ENCODE measurements around the gene MLKL. TPM values are rescaled to one million over a fixed set of nuclear protein-coding genes. Genes with fewer than 3 reads are reported as not detected.
A peak's percentile ranks its signal among the peaks of the same experiment; 100 is the strongest.

Gene MLKL
- total and polyA plus RNA-seq, 2 of the 13 experiments (the other 11 are each of a cell fraction or from before 2014, with no cell fraction given) = 6.4 to 10.7 TPM

DNA sequence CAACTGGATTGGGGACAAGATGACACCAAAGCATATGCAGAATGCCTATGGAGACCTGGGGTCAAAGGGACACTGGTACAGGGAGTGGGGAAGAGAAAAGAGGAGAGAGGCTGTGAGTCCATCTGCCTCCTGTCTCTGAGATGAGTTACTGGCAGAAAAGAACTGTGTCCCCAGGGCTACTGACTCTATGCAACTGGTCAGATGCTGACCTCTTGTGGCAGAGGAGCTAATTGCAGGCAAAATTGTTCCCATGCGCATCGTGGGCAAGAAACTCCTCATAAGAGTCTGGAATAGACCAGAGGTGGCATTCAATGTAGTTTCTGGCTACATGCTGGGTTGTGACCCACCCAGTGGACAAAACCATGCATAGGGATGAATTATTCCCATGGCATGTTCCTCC lies 26.1 kb upstream of the MLKL start (continued):
- TF ChIP-seq, protein P1, sequence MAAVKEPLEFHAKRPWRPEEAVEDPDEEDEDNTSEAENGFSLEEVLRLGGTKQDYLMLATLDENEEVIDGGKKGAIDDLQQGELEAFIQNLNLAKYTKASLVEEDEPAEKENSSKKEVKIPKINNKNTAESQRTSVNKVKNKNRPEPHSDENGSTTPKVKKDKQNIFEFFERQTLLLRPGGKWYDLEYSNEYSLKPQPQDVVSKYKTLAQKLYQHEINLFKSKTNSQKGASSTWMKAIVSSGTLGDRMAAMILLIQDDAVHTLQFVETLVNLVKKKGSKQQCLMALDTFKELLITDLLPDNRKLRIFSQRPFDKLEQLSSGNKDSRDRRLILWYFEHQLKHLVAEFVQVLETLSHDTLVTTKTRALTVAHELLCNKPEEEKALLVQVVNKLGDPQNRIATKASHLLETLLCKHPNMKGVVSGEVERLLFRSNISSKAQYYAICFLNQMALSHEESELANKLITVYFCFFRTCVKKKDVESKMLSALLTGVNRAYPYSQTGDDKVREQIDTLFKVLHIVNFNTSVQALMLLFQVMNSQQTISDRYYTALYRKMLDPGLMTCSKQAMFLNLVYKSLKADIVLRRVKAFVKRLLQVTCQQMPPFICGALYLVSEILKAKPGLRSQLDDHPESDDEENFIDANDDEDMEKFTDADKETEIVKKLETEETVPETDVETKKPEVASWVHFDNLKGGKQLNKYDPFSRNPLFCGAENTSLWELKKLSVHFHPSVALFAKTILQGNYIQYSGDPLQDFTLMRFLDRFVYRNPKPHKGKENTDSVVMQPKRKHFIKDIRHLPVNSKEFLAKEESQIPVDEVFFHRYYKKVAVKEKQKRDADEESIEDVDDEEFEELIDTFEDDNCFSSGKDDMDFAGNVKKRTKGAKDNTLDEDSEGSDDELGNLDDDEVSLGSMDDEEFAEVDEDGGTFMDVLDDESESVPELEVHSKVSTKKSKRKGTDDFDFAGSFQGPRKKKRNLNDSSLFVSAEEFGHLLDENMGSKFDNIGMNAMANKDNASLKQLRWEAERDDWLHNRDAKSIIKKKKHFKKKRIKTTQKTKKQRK (IDR thresholded peaks at IDR 0.05; ENCODE audit: low read length) = no peak
- TF ChIP-seq, protein P2, sequence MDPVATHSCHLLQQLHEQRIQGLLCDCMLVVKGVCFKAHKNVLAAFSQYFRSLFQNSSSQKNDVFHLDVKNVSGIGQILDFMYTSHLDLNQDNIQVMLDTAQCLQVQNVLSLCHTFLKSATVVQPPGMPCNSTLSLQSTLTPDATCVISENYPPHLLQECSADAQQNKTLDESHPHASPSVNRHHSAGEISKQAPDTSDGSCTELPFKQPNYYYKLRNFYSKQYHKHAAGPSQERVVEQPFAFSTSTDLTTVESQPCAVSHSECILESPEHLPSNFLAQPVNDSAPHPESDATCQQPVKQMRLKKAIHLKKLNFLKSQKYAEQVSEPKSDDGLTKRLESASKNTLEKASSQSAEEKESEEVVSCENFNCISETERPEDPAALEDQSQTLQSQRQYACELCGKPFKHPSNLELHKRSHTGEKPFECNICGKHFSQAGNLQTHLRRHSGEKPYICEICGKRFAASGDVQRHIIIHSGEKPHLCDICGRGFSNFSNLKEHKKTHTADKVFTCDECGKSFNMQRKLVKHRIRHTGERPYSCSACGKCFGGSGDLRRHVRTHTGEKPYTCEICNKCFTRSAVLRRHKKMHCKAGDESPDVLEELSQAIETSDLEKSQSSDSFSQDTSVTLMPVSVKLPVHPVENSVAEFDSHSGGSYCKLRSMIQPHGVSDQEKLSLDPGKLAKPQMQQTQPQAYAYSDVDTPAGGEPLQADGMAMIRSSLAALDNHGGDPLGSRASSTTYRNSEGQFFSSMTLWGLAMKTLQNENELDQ (CRISPR knock-in tag; IDR thresholded peaks at IDR 0.05; ENCODE audit: borderline replicate concordance) = no peak
- TF ChIP-seq, protein P3, sequence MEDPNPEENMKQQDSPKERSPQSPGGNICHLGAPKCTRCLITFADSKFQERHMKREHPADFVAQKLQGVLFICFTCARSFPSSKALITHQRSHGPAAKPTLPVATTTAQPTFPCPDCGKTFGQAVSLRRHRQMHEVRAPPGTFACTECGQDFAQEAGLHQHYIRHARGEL (CRISPR knock-in tag; IDR thresholded peaks at IDR 0.05) = no peak
- TF ChIP-seq SP4 (CRISPR knock-in tag; IDR thresholded peaks at IDR 0.05) (peak; percentile 40; the same call in 1 of the 2 replicates), ZNF20 (CRISPR knock-in tag; IDR thresholded peaks at IDR 0.05) (no peak), STAG1 (CRISPR knock-in tag; IDR thresholded peaks at IDR 0.05) (peak; percentile 63)
- TF ChIP-seq, protein P4, sequence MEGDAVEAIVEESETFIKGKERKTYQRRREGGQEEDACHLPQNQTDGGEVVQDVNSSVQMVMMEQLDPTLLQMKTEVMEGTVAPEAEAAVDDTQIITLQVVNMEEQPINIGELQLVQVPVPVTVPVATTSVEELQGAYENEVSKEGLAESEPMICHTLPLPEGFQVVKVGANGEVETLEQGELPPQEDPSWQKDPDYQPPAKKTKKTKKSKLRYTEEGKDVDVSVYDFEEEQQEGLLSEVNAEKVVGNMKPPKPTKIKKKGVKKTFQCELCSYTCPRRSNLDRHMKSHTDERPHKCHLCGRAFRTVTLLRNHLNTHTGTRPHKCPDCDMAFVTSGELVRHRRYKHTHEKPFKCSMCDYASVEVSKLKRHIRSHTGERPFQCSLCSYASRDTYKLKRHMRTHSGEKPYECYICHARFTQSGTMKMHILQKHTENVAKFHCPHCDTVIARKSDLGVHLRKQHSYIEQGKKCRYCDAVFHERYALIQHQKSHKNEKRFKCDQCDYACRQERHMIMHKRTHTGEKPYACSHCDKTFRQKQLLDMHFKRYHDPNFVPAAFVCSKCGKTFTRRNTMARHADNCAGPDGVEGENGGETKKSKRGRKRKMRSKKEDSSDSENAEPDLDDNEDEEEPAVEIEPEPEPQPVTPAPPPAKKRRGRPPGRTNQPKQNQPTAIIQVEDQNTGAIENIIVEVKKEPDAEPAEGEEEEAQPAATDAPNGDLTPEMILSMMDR (CRISPR knock-in tag; IDR thresholded peaks at IDR 0.05) = peak; percentile 86

All from HepG2 (cell line).